NCI-H82 treated with DMSO at 0.1 percent for 48 hours (cell line): ENCODE results near the gene CRYZL1.

Source experiments
- DNase-seq: peaks from one replicate; lab custom pipeline; 2025; ENCODE audit not compliant: unreplicated experiment; lab: John Stamatoyannopoulos, UW

The CRYZL1 gene

DNA sequence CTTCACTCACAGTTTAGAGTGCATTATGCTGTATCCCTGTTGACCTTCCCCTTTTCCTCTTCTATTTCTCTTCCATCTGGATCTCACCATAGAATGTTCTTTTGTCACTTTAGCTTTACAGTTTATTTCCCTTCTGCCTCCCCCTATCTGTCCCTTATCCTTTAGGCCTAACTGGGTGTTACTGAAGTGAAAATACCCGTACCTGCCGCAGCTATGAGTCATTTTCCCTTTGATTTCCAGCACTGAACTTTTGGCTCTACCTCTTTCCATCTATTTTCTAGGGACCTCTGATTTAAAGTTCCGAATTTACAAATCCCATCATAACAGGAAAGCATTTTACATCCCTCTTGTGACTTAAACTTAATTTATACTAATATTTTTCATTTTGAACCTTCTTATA lies 20.5 kb upstream of the CRYZL1 start:
- DNase-seq: no peak

DNA sequence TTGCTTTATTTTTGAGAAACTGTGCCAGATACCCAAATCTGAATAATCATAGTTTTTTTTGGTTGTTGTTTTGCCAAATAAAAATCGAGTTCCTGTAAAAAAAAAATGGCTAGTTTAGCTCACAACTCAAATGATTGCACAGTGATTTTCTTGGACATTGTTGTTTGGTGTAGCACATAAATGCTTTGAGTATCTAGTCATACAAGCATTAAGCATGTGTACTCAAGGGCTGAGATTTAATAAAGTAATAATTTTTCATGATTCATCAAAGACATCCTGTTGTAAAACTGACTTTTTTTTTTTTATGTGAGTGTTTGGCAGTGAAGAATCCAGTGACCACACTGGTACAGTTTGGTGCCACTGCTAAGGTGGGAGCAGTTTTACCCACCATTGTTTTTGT lies 19.6 kb upstream of the CRYZL1 start:
- no peak for DNase-seq

DNA sequence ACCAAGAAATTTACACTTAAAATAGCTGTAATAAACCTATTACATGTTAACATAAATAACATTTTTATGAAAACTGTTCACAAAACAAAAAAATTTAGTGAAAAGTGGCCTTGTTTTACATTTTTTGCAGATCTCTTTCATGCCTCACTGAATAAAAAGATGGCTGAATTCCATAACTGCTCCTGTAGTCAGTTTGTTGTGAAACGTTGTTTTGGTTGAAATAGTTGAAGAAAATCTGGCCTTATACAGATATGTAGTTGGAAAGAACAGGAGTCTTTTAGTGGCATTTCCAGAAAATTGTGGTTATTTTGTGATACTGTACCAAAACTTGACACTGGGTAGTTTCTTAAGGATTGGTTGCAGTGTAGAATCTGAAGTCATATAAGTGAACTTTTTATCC lies 18.9 kb upstream of the CRYZL1 start:
- DNase-seq: no peak

DNA sequence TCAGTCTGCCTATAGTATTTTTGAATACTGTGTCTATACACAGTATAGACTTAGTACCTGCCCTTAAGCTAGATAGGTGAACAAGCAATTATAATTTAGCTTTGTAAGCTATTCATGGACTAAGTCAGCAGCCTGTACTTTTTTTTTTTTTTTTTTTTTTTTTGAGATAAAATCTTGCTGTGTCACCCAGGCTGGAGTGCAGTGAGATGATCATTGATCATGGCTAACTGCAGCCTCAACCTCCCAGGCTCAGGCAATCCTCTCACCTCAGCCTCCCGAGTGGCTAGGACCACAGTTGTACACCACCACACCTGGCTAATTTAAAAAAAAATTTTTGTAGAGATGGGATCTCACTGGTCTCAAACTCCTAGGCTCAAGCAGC lies 18.0 kb upstream of the CRYZL1 start:
- no peak for DNase-seq

DNA sequence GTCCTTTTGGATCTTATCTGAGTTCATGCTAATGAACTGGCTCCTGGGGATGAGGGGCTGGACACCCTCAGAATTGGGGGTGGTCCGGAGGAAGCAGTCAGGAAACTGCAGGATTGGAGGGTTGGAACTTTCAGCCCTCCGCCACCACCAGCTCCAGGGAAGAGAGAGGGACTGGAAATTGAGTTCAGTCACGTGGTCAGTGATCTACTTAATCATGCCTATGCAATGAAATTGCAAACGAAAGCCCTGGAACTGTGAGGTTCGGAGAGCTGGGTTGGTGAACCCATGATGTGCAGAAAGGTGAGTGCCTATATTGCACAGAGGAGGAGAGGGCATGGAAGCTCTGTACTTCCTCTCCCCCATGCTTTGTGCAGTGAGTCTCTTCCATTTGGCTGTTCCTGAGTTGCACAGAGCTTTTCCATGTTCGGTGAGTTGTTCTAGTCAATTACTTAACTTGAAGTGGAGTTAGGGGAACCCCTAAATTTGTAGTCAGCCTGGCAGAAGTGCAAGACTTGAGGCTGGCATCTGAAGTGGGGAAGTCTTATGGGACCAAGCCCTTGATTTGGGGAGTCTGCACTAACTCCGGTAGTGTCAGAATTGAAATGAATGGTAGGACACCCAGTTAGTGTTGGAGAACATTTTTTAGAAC lies 17.5 kb upstream of the CRYZL1 start:
- DNase-seq: no peak

DNA sequence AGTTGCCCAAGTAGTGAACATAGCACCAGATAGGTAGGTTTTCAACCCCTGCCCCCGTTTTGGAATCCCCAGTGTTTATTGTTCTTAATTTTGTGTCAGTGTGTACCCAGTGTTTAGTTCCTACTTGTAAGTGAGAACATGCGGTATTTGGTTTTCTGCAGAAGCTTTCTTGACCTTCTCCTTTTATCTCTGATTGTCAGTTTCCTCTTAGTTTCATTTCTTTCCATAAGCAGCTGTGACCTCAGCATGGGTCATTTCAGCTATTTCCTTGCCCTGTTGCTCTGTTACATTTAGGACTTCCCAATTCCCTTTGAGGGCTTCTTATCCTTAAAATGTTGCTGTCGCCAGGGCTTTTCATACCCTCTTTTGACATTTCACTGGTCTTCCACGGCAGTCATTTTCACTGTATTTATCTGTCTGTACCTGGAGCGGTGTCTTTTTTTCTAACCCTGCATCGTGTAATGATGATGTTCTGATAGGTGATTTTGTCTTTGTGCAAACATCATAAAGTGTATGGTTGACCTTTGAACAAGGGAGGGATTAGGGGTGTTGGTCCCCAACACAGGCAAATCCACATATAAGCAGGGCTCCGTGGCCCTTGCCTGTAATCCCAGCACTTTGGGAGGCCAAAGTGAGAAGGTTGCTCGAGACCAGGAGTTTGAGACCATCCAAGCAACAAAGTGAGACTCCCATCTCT lies 15.7 kb upstream of the CRYZL1 start:
- no peak for DNase-seq

DNA sequence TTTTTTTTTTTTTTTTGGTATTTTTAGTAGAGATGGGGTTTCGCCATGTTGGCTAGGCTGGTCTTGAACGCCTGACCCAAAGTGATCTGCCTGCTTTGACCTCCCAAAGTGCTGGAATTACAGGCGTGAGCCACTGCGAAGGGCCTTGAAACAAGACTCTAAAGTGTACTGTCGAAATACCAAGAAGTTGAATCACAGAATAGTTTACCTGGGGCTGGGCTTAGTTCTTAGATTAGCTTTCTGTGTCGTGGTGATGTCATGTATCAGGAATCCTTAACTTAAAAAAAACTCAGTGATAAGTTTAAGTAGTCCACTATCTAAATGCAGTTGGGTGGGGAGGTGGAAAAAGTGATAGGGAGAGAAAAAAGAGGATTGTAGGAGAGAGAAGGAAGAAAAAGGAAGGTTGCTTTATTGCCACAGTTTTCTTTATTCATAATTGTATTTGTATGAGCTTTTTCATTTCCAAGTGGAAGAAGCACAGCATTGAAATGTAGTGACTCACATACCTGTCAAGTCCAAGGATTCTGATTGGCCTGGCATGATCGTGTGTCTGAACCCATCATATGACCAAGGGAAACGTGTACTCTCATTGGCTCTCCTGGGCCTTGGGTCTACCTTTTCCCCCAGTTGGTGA lies 14.2 kb upstream of the CRYZL1 start:
- no peak for DNase-seq

DNA sequence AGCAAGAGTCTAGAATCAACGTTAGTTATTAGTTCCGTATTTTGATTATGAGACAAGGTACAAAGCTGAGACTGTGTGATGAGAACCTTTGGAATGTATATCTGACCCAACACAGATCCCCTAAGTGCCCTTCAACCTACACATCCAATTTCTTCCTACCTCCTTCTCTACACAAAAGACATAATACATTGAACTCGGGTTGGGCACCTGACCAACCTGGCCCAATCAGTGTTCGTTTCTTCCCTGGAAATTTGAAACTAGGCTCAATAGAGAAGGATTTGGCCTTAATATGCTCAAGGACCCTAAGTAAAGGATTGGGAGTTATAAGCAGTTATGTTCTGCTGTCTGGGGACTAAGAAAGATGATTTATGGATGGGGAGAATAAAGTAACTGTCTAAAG lies 12.9 kb upstream of the CRYZL1 start:
- DNase-seq: no peak

DNA sequence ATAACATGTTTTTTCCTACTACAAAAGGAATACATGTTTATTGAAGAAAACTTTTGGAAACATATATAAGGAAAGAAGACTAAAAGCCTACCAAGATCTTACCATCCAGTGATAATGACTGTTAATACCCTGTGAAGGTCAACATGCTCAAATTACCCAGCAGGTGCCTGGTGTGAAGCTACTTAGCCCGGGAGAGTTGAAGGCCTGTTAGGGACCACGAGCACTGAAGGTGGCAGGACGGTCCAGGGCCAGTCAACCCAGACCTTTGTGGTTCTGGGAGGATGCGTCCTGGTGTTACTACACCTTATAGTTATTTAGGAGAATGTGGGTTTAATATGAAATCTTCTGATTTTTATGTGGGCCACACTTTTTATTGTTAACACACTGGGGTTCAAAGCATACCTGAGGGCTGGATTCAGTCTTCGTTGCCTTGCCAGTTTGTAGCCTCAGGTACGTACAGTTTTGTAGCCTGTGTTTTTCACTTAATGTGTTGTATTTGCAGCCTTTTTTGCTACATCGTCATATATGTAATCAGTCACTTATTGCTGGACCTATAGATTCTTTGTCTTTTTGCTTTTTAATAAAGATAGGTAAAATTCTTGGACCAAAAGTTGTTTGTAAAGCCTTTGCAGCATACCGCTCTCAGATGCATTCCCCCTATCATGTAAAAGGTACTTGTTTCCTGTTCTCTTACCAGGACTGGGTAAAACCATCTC lies 10.6 kb upstream of the CRYZL1 start:
- peak; percentile 30 for DNase-seq

DNA sequence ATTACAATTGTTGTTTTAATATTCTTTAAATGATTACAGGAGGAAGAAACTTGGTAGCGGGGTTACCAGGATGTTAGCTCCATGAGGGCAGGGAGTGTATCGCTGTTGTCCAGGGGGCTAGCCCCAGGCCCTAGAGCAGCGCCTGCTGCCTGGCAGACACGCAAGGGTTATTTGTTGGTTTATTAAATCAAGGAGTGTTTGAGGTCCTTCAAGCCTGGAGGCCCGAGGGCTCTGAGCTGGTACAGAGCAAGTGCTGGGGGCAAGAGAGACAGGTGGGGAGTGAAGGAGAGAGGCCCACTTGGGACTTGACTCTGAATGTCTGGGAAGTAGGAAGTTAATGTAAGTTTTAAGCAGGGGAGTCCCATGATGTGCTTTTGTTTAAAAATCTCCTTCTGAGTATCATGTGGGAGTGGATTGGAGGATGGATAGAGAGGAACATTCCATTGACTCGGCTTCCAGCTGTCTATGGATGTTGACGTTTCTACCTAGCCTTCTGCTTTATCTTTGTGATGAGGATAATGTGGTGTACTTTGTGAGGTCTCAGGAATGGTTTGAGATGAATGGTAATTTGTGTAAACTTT lies 9.5 kb upstream of the CRYZL1 start:
- no peak for DNase-seq

DNA sequence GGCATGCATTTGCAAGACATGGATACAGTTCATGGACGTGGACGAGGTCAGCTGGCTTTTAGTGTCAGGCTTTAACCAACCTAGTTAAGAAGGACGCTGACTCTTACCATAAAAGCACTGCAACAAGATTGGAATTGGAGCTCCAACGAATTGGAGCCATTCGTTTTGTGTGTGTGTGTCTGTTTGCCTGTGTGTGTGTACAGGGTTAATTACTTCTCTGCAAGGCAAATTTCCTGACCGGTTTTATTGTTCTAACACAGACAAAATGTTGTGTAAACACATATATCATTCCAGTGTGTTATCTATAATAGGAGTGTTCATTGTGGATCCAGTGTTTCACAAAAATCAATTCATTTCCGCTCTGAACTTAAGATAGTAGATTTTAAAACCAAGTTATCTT lies 8.7 kb upstream of the CRYZL1 start:
- no peak for DNase-seq

DNA sequence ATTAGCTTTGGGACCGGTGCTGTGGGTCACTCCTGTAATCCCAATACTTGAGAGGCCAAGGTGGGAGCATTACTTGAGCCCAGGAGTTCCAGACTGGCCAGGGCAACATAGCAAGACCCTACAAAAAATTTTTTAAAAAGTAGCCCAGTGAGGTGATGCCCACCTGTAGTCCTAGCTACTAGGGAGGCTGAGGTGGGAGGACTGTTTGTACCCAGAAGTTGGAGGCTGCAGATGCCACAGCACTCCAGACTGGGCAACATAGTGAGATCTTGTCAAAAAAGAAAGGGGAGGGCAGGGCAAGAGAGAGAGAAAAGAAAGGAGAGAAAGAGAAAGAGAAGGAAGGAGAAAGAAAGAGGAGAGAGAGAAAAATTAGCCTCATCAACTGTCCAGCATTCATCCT lies 7.0 kb upstream of the CRYZL1 start:
- no peak for DNase-seq

DNA sequence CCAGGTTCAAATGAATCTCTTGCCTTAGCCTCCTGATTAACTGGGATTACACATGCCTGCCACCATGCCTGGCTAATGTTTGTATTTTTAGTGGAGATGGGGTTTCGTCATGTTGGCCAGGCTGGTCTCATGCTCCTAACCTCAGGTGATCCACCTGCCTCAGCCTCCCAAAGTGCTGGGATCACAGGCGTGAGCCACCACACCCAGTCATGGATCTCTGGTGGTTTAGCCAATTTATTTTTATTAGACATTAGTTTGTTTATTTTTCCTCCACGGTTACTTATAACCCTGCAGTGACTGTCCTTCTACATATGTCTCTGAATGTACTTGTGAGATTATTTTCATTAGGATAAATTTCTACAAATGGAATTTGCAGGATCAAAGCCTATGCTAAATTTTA lies 6.0 kb upstream of the CRYZL1 start:
- DNase-seq: no peak

DNA sequence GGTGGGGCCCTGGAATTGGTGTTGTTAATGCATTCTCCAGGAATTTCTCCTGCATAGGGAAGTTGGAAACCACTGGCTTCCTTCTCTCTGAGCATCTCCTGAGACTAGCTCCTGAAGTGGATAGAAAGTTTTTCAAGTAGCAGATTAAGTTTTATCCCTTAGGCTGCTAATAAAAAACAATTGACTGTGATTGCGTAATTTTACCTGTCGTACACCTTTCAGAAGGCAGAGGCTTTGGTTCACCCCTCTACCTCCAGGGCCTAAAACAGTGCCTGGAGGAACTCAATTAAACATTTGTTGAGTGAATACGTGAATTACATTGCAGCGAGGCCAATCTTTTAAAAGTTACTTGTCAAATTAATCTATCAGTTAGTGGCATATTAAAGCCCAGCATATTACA lies 4.2 kb upstream of the CRYZL1 start:
- no peak for DNase-seq

DNA sequence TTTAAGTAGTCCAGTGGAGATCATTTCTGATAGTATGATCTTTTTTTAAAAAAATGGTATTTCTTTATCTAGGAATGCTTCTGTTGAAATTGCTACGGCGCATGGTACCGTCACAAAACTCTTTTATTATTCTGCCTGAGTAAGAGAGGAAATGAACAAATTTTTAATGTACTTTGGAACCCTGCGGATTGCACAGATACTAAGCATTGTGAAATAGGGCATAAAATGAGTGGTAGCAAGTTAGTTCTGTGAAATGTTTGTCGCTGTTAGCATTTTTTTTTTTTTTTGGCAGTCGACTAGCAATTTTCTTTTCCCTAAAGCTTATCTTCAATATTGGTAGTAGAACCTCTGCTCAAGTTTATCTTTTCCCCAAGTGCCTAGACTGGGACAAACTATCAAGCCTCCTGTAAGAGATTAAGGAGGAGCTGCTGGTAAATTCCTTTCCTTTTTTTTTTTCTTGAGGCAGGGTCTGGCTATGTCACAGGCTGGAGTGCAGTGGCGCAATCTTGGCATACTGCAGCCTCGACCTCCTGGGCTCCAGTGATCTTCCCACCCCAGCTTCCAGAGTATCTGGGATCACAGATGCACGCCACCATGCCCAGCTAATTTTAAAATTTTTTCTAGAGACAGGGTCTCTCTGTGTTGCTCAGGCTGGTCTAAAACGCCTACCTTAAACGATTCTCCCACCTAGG lies 3.0 kb upstream of the CRYZL1 start:
- DNase-seq: no peak

DNA sequence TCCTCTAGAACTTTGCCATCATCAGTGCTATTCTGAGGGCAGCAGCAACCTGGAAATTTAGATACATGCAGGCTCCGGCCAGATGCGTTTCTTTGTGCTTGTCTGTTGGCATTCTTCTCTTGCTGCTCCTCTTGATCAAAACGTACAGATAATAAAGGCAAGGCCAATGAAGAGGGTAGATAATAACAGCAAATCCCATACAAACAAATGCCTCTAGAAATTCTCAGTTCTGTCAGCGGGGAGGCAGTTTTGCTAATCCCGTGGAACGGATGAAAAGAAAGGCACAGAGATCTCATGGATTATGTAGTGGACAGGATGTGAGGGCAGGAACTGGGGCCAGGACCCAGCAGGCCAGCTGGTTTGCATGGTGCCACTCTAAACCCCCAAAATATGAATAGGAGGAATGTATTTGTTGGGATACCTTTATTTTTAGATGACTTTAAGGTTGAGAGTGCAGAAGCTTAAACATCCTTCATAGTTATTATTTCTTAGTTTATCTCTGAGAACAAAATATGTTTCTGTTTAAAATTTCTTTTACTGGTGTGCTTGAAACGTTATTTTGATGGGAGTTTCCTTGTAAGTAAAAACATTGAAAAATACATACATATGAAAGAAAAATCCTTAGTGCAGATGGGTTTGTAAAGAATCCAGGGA lies 2.2 kb upstream of the CRYZL1 start:
- peak; percentile 17 for DNase-seq

DNA sequence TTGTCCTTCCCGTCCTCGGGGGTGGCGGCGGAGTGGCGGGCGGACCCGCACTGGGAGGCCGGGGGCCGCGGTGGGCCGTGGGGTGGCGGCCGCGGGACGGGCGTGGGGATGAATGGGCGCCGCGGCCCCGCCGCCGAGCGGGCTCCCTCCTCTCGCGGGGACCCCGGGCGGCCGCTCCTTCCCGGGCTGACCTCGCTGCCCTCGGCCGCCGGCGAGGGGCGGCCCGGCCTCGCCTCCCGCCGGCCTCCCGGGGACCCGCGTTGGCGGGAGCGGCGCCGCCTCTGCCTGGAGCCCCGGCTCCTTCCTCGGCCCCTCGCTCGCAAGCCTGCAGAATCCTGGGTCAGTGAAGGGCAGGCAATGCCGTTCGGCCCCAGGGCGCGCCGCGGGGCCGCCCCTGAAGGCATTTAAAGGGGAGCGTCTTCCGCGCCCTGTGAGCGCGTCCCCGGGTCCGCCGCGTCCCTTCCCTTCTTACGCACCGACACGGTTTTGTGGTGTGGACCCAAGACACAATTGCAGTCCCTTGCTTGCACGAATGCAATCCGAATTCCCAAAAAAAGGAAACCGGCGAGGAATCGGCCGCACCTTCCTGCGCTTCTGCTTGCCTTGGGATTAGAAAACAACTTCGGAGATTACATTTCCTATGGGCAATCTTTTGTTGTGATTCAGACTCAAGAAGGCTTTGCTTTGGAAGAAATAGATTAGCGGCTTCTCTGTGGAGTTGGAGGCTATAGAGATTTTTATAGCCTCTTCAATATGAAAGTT lies 1.5 kb upstream of the CRYZL1 start:
- DNase-seq: no peak

DNA sequence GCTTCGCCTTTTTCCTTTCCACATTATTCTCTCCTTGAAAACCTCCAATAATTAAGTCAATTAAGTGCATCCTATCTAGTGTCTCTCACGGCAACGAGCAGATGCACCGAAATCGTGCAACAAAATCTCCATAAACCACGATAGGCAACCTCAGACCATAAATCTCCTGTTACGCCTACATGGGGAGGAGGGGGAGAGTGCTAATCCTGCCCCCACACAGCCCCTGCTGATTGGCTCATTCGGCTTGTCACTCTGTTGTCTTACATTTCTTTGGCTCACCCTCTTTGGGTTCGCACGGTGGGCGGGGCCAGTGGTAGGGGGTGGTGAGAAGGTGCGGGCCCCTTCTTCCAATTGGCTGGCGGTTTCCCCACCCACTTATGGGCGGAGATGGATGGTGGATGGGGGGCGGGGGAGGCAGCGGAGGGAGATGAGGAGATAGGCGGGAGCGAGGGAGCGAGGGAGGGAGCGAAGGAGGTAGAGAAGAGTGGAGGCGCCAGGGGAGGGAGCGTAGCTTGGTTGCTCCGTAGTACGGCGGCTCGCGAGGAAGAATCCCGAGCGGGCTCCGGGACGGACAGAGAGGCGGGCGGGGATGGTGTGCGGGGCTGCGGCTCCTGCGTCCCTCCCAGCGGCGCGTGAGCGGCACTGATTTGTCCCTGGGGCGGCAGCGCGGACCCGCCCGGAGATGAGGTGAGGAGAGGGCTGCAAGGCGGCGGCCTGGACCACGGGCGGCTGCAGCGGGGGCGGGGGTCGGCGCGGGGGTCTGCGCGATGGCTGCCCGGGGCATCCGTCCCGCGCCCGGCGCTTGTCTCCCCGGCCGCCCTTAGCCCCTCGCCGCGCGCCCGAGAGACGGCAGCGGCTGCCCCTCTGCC lies 720 bp upstream of the CRYZL1 start, which contains the start of gene ITSN1:
Gene ITSN1, plus strand, starts transcription at position 475 of the 869 bp plus-strand sequence. CDS start 76,328 bp downstream, outside the sequence.
- DNase-seq: peak; percentile 99
